ENCODE results near the gene PSAT1.
A peak's percentile ranks its signal among the peaks of the same experiment; 100 is the strongest.

The PSAT1 gene

DNA sequence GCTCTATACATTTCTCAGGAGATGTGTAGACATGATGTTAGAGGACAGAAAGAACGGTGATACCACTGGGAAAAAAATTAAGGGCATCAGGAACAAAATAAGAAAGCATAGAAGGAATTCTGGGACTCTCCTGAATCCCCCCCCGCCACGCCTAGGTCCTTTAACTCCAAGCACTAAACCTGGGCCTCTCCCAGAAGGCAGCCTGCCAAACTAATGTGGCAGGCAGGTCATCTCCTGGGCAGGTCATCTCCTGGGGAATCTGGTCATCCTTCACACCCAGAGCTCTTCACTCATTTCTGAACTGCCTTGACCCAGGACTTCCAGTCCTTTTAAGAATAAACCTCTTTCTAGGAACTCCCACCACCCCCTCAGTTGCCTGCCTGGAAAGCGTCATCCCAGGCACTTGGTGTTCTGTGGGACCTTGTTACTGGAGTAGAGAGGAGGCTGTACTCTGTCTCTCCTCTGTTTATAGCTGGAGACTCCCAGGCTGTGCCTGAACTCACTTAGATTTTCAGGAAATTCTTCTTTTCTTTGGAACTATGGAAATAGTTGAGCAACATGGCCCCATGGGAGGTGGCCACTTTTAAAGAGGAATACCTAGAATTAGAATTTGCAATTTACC is 24.1 kb downstream of the PSAT1 start:
- no peak overlapping the region for H3K27ac ChIP-seq
- TF ChIP-seq, protein P1, sequence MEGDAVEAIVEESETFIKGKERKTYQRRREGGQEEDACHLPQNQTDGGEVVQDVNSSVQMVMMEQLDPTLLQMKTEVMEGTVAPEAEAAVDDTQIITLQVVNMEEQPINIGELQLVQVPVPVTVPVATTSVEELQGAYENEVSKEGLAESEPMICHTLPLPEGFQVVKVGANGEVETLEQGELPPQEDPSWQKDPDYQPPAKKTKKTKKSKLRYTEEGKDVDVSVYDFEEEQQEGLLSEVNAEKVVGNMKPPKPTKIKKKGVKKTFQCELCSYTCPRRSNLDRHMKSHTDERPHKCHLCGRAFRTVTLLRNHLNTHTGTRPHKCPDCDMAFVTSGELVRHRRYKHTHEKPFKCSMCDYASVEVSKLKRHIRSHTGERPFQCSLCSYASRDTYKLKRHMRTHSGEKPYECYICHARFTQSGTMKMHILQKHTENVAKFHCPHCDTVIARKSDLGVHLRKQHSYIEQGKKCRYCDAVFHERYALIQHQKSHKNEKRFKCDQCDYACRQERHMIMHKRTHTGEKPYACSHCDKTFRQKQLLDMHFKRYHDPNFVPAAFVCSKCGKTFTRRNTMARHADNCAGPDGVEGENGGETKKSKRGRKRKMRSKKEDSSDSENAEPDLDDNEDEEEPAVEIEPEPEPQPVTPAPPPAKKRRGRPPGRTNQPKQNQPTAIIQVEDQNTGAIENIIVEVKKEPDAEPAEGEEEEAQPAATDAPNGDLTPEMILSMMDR (conservative IDR thresholded peaks at IDR 0.05), result no peak

DNA sequence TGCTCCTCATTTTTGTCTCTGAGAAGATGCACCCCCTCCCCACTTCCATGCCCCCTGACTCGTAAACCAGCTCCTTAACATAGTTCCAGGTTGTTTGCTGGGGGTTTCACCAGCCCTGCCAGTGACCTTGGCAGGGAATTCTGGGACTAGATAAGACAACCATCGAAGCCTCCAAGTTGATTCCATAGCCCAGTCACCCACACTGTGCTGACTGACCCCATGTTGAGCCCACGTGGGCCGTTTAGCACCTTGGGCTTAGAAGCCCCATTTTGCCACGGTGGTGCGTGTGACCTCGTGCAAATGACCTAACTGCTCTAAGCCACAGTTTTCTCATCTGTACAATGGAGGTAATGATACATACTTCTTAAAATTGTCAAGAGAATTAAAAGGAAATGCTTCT is 24.6 kb downstream of the PSAT1 start:
- TF ChIP-seq, protein P1 (conservative IDR thresholded peaks at IDR 0.05), result no peak
- H3K27ac ChIP-seq, result no peak overlapping the region

DNA sequence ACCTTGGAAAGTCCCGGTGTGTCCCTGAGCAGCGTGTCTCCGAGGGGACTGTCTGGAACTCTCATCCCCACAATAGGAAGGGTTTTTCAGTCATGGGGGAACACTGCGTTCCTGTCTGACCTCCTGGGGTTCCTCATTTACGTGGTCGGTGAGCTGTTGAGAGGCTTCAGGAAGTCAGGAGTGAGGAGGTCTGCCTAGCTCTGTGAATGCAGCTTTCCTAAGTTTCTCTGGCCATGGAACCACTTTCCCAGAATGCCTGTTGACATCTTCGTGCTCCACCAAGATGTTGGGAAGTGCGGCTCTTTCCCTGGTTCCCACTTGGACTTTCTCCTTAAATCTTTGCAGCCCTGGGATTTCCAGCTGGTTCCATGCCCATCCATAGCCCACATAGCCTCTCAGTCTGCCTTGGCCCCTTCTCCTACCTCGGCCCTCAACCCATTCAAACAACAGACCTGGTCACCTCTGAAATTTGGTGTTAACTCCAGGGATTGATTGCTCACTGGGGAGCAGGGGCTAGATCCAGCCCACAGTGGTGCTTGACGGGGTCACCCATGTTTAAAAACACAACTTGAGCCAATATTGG is 27.2 kb downstream of the PSAT1 start:
- peak overlapping the region; percentile 48 for H3K27ac ChIP-seq
- TF ChIP-seq, protein P1 (conservative IDR thresholded peaks at IDR 0.05), result no peak

DNA sequence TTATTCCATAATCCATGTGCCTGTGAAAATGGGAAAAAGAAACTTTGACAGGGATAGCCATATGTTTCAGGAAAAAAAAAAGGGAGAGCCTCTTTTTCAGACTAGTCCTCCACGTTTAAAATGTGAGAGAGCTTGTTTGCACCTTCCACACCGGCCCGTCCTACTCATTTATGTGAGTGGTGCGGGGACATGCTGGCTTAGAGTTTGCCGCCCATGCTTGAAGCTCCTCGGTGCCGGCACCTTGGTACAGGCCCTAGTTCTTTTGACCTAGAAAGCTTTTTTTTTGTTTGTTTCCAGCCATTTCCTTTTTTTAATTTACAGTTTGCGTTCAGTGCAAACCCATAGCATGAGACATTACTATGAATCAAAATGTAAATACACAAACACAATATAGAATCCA is 27.8 kb downstream of the PSAT1 start:
- peak overlapping the region; percentile 48 for H3K27ac ChIP-seq
- TF ChIP-seq, protein P1 (conservative IDR thresholded peaks at IDR 0.05), result no peak

DNA sequence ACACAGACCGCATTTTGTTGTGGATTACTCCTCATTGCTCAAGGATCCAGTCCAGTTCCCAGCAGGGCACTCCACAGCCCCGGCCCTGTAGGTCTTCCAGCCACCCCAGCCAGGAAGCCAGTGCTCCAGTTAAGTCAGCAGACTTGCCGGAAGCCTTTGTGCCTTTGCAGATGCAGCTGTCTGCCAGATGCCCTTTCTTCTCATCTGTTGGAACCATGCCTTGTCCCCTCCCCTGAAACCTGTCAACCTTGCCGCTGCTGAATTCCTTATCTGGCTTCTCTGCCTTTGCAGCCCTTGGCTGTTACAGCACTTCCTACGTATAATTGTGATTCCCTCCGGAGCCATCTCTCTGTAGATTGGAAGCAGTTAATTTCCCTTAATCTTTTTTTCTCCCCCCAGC is 28.4 kb downstream of the PSAT1 start:
- peak overlapping the region; percentile 48 for H3K27ac ChIP-seq
- TF ChIP-seq, protein P1 (conservative IDR thresholded peaks at IDR 0.05), result no peak

DNA sequence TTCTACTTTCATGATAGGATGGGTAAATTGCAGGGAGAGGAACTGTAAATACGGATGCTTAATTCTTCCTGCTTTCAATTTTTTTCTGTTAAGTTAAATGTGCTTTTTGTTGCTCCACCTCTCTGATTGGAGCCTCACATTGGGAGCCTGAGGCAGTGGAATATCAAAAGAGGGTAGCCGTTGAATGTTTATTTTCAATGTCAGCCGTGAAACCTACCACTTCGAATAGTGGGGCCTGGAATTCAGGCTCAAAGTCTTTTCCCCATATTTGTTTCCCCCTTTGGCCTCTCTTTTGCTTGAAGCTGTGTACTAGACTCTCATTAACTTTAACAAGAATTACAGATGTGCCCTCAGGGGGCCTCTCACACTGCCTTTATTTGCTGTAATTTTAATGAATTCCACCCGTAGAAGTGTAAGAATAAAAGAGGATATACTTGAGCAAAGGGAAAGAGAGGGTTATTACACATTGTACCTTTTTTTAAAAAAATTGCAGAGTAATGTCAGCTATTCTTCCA is 29.0 kb downstream of the PSAT1 start:
- peak overlapping the region; percentile 48 for H3K27ac ChIP-seq

DNA sequence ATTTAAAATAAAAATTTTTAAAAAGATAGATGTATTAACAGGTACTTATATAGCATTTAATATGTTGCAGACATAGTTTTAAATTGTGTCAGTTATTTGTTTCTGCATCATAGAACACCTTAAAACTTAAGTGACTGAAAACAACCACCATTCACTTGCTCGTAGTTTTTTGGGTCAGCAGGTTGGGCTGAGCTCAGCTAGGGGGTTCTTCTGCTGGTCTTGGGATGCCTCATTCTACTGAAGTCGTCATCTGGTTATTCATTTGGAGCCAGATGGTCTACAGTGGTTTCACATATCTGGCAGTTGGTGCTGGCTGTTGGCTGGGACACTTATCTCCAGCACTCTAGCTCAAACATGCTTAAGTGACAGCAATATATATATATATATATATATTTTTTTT is 29.6 kb downstream of the PSAT1 start:
- TF ChIP-seq, protein P1 (conservative IDR thresholded peaks at IDR 0.05), result no peak
- no peak overlapping the region for H3K27ac ChIP-seq

More for the DNA sequence above, 29.0 kb downstream of the PSAT1 start:
- TF ChIP-seq, protein P1 (conservative IDR thresholded peaks at IDR 0.05), result no peak
